ENCODE results near the gene AGPS. TPM values are rescaled to one million over a fixed set of nuclear protein-coding genes. Genes with fewer than 3 reads are reported as not detected.
"Not testable (repeated sequence)": the region's sequence is repeated elsewhere in the genome, so short reads cannot be mapped to it uniquely, and the experiment has no call there.

AGPS gene
- total RNA-seq, 1 experiment from 2014 or later: 60.9 TPM

GRCh38 chr2:177424620-177425019 is 32.0 kb downstream of the AGPS start:
- not testable (repeated sequence) for H3K4me3 Mint-ChIP-seq; H2BK20ac ChIP-seq (ENCODE audit: low read depth, low read length, poor library complexity, severe bottlenecking); H3K27me3 ChIP-seq (ENCODE audit: insufficient read depth, low read length); H2AFZ ChIP-seq (ENCODE audit: low read length); H4K8ac ChIP-seq (replicated peaks; ENCODE audit: insufficient read length, low read depth, low read length); H3K9ac ChIP-seq (ENCODE audit: extremely low read depth, insufficient read length, low read length); H3K18ac ChIP-seq (ENCODE audit: insufficient read length, low read depth, low read length); H3K79me2 ChIP-seq (ENCODE audit: insufficient read depth, low read length); H3T11ph ChIP-seq (ENCODE audit: low read length); H3K4me1 ChIP-seq (ENCODE audit: insufficient read depth, low read length); H3K4ac ChIP-seq (ENCODE audit: low read depth, low read length); H3K23me2 ChIP-seq (ENCODE audit: insufficient read length, low read depth, low read length, poor library complexity, severe bottlenecking); H3K9me3 ChIP-seq (ENCODE audit: control insufficient read depth, low read depth, low read length); H2BK5ac ChIP-seq (ENCODE audit: insufficient read length, low read length); H3K56ac ChIP-seq (ENCODE audit: insufficient read length, low read depth, low read length); H3K79me1 ChIP-seq (ENCODE audit: insufficient read depth, low read depth, low read length, poor library complexity, severe bottlenecking); H3K27me3 Mint-ChIP-seq (ENCODE audit: low read depth); H4K5ac ChIP-seq (ENCODE audit: insufficient read length, low read depth, low read length); H2BK15ac ChIP-seq (ENCODE audit: low read depth, low read length); H2BK120ac ChIP-seq (ENCODE audit: low read depth, low read length, poor library complexity, severe bottlenecking); H3K4me1 Mint-ChIP-seq; H3K14ac ChIP-seq (ENCODE audit: insufficient read depth, low read length); H3K27ac ChIP-seq (ENCODE audit: insufficient read length, low read depth, low read length); H4K20me1 ChIP-seq (ENCODE audit: control insufficient read depth, insufficient read depth, insufficient read length); H3K23ac ChIP-seq (ENCODE audit: insufficient read length, low read depth, low read length); H4K91ac ChIP-seq (ENCODE audit: insufficient read length, low read depth, low read length); H2AK5ac ChIP-seq (ENCODE audit: insufficient read length, low read length); DNase-seq; H2BK12ac ChIP-seq (ENCODE audit: insufficient read length, low read depth, low read length); H3K4me2 ChIP-seq (ENCODE audit: insufficient read depth, insufficient read length, low read length); H3K27ac Mint-ChIP-seq
- peaks cover 40 to 46% (median 44%) of the 10 kb centered on the region in 3 experiments for H3K36me3 Mint-ChIP-seq (ENCODE audit: insufficient read depth in 1 of 3, low read depth in 3 of 3)
- no CpG with 5 or more reads among the region's 5 CpGs for WGBS (ENCODE audit: extremely low coverage, insufficient read length, low lambda C conversion rate)
- H3K9me3 Mint-ChIP-seq: peaks cover 19 to 31% of the 10 kb centered on the region in 2 experiments
